ENCODE results near the gene GINS1. TPM values are rescaled to one million over a fixed set of nuclear protein-coding genes. Genes with fewer than 3 reads are reported as not detected.

Gene GINS1
- total RNA-seq, 1 donor from 2014 or later: 15.5 TPM

DNA sequence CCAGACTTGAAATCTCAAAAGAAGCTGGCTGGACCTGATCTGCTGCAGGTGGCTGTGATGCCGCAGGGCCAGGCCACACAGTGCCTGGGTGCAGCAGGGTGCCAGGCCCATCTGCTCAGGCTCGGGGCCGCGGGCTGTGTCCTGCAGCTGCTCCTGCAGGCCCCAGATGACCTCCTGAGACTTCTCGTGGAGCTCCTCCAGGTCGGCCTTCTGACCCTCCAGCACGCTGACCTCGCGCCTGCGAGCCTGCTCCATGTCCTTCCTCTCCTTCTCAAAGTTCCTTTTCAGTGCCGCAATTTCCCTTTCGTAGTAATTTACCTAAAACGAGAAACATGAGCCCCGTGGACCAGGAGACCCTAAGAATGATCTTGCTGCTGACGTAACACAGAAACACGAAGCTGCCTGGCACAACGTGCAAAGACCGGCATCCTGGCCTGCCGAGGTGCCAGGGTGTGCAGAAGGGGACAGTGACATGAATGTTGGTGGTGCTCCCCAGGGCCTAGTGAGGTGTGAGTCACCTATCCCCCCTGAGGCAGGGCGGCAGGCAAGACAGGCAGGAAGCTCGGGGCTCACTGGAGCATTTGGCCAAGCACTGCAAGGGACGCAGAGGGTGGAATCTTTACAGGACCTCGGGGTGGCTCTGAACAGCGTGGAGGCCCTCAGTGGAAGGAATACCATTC lies 71.6 kb downstream of the GINS1 start:
- no peak for DNase-seq (ENCODE audit: low spot score in 2 of 2, unreplicated experiment in 2 of 2)
- H3K27me3 Mint-ChIP-seq (ENCODE audit: low read depth): no peaks in the 10 kb centered on the region
- no peaks in the 10 kb centered on the region for H3K9me3 Mint-ChIP-seq
- peaks cover 44% of the 10 kb centered on the region for H3K36me3 Mint-ChIP-seq
- H3K4me1 Mint-ChIP-seq: no peaks in the 10 kb centered on the region
- TF ChIP-seq, protein P1, sequence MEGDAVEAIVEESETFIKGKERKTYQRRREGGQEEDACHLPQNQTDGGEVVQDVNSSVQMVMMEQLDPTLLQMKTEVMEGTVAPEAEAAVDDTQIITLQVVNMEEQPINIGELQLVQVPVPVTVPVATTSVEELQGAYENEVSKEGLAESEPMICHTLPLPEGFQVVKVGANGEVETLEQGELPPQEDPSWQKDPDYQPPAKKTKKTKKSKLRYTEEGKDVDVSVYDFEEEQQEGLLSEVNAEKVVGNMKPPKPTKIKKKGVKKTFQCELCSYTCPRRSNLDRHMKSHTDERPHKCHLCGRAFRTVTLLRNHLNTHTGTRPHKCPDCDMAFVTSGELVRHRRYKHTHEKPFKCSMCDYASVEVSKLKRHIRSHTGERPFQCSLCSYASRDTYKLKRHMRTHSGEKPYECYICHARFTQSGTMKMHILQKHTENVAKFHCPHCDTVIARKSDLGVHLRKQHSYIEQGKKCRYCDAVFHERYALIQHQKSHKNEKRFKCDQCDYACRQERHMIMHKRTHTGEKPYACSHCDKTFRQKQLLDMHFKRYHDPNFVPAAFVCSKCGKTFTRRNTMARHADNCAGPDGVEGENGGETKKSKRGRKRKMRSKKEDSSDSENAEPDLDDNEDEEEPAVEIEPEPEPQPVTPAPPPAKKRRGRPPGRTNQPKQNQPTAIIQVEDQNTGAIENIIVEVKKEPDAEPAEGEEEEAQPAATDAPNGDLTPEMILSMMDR (IDR thresholded peaks at IDR 0.05; ENCODE audit: unreplicated experiment): no peak
- H3K4me3 Mint-ChIP-seq: no peak overlapping the region
- no peak overlapping the region for H3K27ac Mint-ChIP-seq

DNA sequence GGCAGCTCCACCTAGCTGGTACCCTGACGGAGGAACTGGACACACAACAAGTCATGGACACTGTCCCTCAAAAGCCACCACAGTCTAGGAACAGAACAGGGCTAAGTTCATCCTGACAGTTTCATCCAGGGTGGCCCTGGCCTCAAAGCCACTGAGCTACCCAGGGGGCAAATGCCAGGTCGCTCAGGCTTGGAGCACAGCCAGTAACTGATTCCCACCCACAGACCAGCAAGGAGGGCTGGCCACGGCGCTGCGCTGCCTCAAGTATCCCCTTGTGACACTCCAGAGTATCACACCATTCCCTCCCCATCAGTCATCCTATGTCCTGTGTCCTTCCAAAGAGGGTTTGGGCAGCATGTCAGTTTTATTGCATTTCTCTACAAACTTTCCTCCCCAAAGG lies 72.2 kb downstream of the GINS1 start:
- Mint-ChIP-seq H3K36me3 (peaks cover 45% of the 10 kb centered on the region), H3K4me1 (no peaks in the 10 kb centered on the region), H3K4me3 (no peak overlapping the region), H3K9me3 (no peaks in the 10 kb centered on the region), H3K27me3 (ENCODE audit: low read depth) (no peaks in the 10 kb centered on the region), H3K27ac (no peak overlapping the region)
- DNase-seq (ENCODE audit: low spot score in 2 of 2, unreplicated experiment in 2 of 2): no peak
- TF ChIP-seq, protein P1 (IDR thresholded peaks at IDR 0.05; ENCODE audit: unreplicated experiment): no peak

DNA sequence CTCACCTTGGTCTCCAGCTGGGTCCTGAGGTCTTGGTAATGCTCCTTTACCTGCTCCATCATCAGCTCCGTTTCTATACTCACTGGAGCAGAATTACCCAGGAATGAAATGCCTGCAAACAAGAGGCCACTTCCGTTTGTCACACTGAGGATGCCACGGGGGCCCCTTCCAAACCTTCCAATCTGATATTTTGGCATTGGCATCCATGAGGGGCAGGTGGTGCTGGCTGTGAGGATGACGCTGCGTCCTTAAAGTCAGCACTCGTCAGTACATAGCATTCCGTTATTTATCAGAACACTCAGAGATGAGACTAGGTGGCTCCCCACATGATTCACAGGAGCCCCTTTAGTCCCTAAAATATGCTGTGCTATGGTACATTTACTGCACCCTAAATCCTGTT lies 72.7 kb downstream of the GINS1 start:
- no peak overlapping the region for H3K4me3 Mint-ChIP-seq
- H3K27me3 Mint-ChIP-seq (ENCODE audit: low read depth): no peaks in the 10 kb centered on the region
- TF ChIP-seq, protein P1 (IDR thresholded peaks at IDR 0.05; ENCODE audit: unreplicated experiment): no peak
- no peaks in the 10 kb centered on the region for H3K4me1 Mint-ChIP-seq
- H3K27ac Mint-ChIP-seq: no peak overlapping the region
- peaks cover 48% of the 10 kb centered on the region for H3K36me3 Mint-ChIP-seq
- DNase-seq (ENCODE audit: low spot score in 2 of 2, unreplicated experiment in 2 of 2): no peak
- no peaks in the 10 kb centered on the region for H3K9me3 Mint-ChIP-seq

DNA sequence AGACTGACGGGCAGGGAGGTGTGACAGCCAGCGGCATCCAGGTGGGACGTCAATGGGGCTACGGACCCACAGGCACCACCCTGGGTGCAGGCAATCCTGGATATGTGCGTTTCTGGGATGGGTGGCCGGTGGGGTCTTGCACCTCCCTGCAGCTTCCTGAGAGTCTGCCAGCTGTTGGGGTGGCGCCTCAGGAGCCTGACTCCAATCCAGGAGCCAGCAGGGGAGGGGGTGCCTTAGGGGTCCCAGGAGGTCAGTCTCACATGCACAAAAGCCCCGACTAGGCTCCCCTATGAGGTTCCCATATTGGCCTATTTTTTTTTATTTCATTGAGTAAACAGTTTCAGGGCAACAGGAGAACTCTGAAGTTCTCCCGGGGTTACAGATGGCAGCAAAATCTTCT lies 73.3 kb downstream of the GINS1 start:
- Mint-ChIP-seq H3K4me1 (no peaks in the 10 kb centered on the region), H3K36me3 (peaks cover 43% of the 10 kb centered on the region), H3K4me3 (no peak overlapping the region), H3K27ac (no peak overlapping the region), H3K9me3 (no peaks in the 10 kb centered on the region), H3K27me3 (ENCODE audit: low read depth) (no peaks in the 10 kb centered on the region)
- TF ChIP-seq, protein P1 (IDR thresholded peaks at IDR 0.05; ENCODE audit: unreplicated experiment): no peak
- DNase-seq (ENCODE audit: low spot score in 2 of 2, unreplicated experiment in 2 of 2): no peak

DNA sequence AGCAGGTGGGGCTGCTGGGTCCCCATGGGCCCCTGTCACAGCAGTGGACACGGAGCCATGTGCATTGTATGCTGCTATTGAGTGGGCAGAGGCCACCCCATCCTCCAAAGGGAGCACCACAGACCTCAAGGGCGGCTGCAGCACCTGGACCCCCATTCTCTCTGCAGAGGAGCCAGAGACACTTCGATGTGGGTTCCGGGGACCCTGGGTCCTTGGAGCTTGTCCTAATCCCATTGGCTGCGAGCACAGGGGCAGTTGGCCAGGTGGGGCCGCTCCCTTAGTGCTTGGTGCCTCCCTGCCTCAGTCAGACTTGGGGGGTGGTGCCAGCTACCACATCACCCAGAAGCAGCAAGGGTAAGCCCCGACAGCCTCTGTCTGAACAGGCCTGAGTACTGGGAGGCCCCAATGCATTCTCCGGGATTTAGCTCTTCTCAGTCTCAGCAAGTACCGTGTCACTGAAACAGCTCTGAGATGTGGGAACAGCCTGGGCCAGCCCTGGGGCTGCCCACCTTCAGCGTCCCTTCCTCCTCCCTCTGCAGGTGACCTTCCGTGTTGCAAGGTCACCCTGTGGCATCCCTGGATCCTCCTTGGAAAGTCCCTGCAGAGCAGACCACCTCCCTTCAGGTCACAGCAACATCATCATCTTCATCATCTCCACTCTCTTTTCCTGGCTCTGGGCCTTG lies 73.9 kb downstream of the GINS1 start:
- Mint-ChIP-seq H3K9me3 (no peaks in the 10 kb centered on the region), H3K36me3 (peaks cover 42% of the 10 kb centered on the region), H3K4me3 (no peak overlapping the region), H3K4me1 (peaks cover 3% of the 10 kb centered on the region), H3K27ac (no peak overlapping the region), H3K27me3 (ENCODE audit: low read depth) (no peaks in the 10 kb centered on the region)
- TF ChIP-seq, protein P1 (IDR thresholded peaks at IDR 0.05; ENCODE audit: unreplicated experiment): no peak
- DNase-seq (ENCODE audit: low spot score in 2 of 2, unreplicated experiment in 2 of 2): no peak

All from mesothelial cell of epicardium (in vitro differentiated cells).